Activated CD4-positive, alpha-beta T cell treated with anti-CD3 and anti-CD28 coated beads for 48 hours (primary cell): ENCODE measurements around the gene MYCBPAP.

ENCODE experiments used
- DNase-seq: peaks from one replicate; pipeline ENCODE4 v3.0.0-alpha.2; 2020

The MYCBPAP gene

GRCh38 chr17:50554201-50554600 lies 46.0 kb downstream of the MYCBPAP start:
- DNase-seq = no peak

GRCh38 chr17:50556803-50557202 lies 48.6 kb downstream of the MYCBPAP start:
- no peak for DNase-seq

- DNase-seq = no peak
Measured at GRCh38 chr17:50557630-50558029, 49.4 kb downstream of the MYCBPAP start.

GRCh38 chr17:50558091-50558490 lies 49.9 kb downstream of the MYCBPAP start:
- no peak for DNase-seq

- no peak for DNase-seq
Measured at GRCh38 chr17:50558581-50558940, 50.3 kb downstream of the MYCBPAP start.

GRCh38 chr17:50558941-50559614 lies 50.8 kb downstream of the MYCBPAP start:
- DNase-seq = peak; percentile 45

GRCh38 chr17:50559674-50560184 lies 51.5 kb downstream of the MYCBPAP start:
- DNase-seq = peak; percentile 61

GRCh38 chr17:50560185-50560824 lies 52.1 kb downstream of the MYCBPAP start, which contains the start of gene CACNA1G:
CACNA1G (plus strand) TSS chr17:50560715; CDS start chr17:50561460, 745 bp downstream.
- DNase-seq = peak; percentile 93

GRCh38 chr17:50560931-50561745 lies 52.9 kb downstream of the MYCBPAP start:
- DNase-seq = no peak

GRCh38 chr17:50561746-50562141 lies 53.5 kb downstream of the MYCBPAP start:
- no peak for DNase-seq

- DNase-seq = no peak
Measured at GRCh38 chr17:50562242-50563091, 54.2 kb downstream of the MYCBPAP start.

- no peak for DNase-seq
Measured at GRCh38 chr17:50563092-50563511, 54.9 kb downstream of the MYCBPAP start.

GRCh38 chr17:50564916-50565315 lies 56.7 kb downstream of the MYCBPAP start:
- peak; percentile 30 for DNase-seq

- DNase-seq = no peak
Measured at GRCh38 chr17:50565402-50566350, 57.4 kb downstream of the MYCBPAP start.

- no peak for DNase-seq
Measured at GRCh38 chr17:50566886-50567285, 58.6 kb downstream of the MYCBPAP start.

- DNase-seq = no peak
Measured at GRCh38 chr17:50568659-50569058, 60.4 kb downstream of the MYCBPAP start.

- no peak for DNase-seq
Measured at GRCh38 chr17:50569592-50569991, 61.4 kb downstream of the MYCBPAP start.

GRCh38 chr17:50570032-50570431 lies 61.8 kb downstream of the MYCBPAP start:
- no peak for DNase-seq

- DNase-seq = no peak
Measured at GRCh38 chr17:50570528-50570927, 62.3 kb downstream of the MYCBPAP start.

GRCh38 chr17:50571681-50572080 lies 63.4 kb downstream of the MYCBPAP start:
- no peak for DNase-seq

- no peak for DNase-seq
Measured at GRCh38 chr17:50572541-50572940, 64.3 kb downstream of the MYCBPAP start.
